Heart left ventricle (tissue), 16 donors: ENCODE data around the gene DEPDC1B. TPM values are rescaled to one million over a fixed set of nuclear protein-coding genes. Genes with fewer than 3 reads are reported as not detected.

Experiments
- ATAC-seq, 4 donors: fragments of 200-7000 bp; cut with Tn5 transposase; one replicate each; pipeline ENCODE4 v1.9.1; 2020 to 2022; ENCODE audit warnings: moderate library complexity in 4 of 4, mild to moderate bottlenecking in 3 of 4, moderate number of reproducible peaks in 1 of 4
- DNase-seq, 5 donors: peaks; one replicate each; pipeline ENCODE4 v3.0.0-alpha.2; 2020
- H3K27ac ChIP-seq, 12 donors: fragments of 200-600 bp; sonication (generic) in 4 of 12; one replicate each; pipeline versions ENCODE4 v1.5.0 to v1.8.0; 2016 to 2022; ENCODE audit warnings: mild to moderate bottlenecking in 2 of 12
- H3K27me3 ChIP-seq, 9 donors: fragments of 200-600 bp; sonication (generic) in 2 of 9; one replicate each; pipeline versions ENCODE4 v1.5.1 to v1.8.0; 2016 to 2022; ENCODE audit warnings: mild to moderate bottlenecking in 3 of 9
- H3K36me3 ChIP-seq, 9 donors: fragments of 200-600 bp; sonication (generic) in 2 of 9; one replicate each; pipeline versions ENCODE4 v1.5.0 to v1.8.0; 2018 to 2022; ENCODE audit warnings: mild to moderate bottlenecking in 2 of 9
- H3K4me1 ChIP-seq, 12 donors: fragments of 200-600 bp; sonication (generic) in 4 of 12; one replicate each; pipeline versions ENCODE4 v1.5.0 to v1.8.0; 2016 to 2022; ENCODE audit warnings: mild to moderate bottlenecking in 3 of 12
- H3K4me3 ChIP-seq, 12 donors: fragments of 200-600 bp; sonication (generic) in 4 of 12; one replicate each; pipeline versions ENCODE4 v1.5.0 to v1.8.0; 2017 to 2022; ENCODE audit warnings: mild to moderate bottlenecking in 9 of 12, moderate library complexity in 4 of 12
- H3K9me3 ChIP-seq, 12 donors: fragments of 200-600 bp; sonication (generic) in 4 of 12; one replicate each; pipeline versions ENCODE4 v1.5.0 to v1.8.0; 2016 to 2022; ENCODE audit warnings: mild to moderate bottlenecking in 1 of 12
- POLR2A ChIP-seq, 2 donors: fragments of 450-650 bp; IDR thresholded peaks; one replicate each; pipeline ENCODE4 v1.6.1; 2017; ENCODE audit warnings: antibody characterized with exemption in 2 of 2, mild to moderate bottlenecking in 2 of 2, moderate library complexity in 2 of 2
- WGBS, 4 donors: extraction: QIAGEN DNeasy Blood & Tissue Kit in 2 of 4; methylation state at CpG; one replicate each; pipeline versions ENCODE4 v1.1.5 to v1.1.7; 2013 to 2018; 5-methylcytosine and 5-hydroxymethylcytosine counted together
- intact Hi-C, 10 donors: fragments of 100-400 bp; cut with DNase I; formaldehyde crosslinking; loops; one replicate each; pipeline versions ENCODE4 v1.11.1 to v1.14.2; 2022
- polyA plus RNA-seq, 2 donors: library from polyadenylated mRNA; stranded (reverse); fragments of 200-250 nt; gene quantifications; one replicate each; pipeline ENCODE4 v1.2.3, GENCODE V29; 2013
- total RNA-seq, 9 donors: library from RNA; depleted of rRNA in 2 of 9; stranded (reverse); fragments of >200 nt in 2 of 9; fragmentation: NEBNext Ultra II Directional in 3 of 9; extraction: Animal tissue kit (Norgen Biotek cat#: 25700) in 3 of 9; gene quantifications; one replicate each; pipeline versions ENCODE4 v1.1.0 to v1.2.4, GENCODE V29; 2016 to 2023
- TF ChIP-seq, protein P1 (sequence below), 12 donors: fragments of 200-600 bp; sonication (generic) in 4 of 12; IDR thresholded peaks; one replicate each; pipeline versions ENCODE4 v1.5.0 to v1.8.0; 2018 to 2022; ENCODE audit warnings: antibody characterized with exemption in 12 of 12, mild to moderate bottlenecking in 5 of 12
- donor health status: ischemic (EF 13 %, LVEDD 7.1; RV severe dilation, severe dysfunction).
- donor health status: healthy with polysubstance abuse.
- donor health status: DM: no; HTN: yes; CAD: no.
- donor health status: DM: no; HTN: no; CAD: no.
- donor health status: ischemic (EF 25% LVEDD 6.9; RV normal size, moderate dysfunction).
- donor health status: ischemic (EF 25% LVEDD 5.7; RV mildly dilated, moderate dysfunction).
- donor health status: healthy.
- donor health status: DM: yes; HTN: yes; CAD: no.
- donor health status: ischemic (EF 35%, LVEDD 5.7; RV mildly dilated, moderate dysfunction).
- donor health status: nonischemic (EF 11% LVEDD 7.7; RV severe dilation, severe dysfunction).
- donor health status: DM: yes; HTN: yes; CAD: no.
- donor health status: PGD.
- donor health status: ischemic (EF 29% LVEDD 5.4; RV normal size, mild dysfunction).
- donor health status: nonischemic (EF 23%, LVEDD 6.1; RV moderate dilation, normal function).

DEPDC1B gene
- total and polyA plus RNA-seq, 11 donors: 0.10 to 3.1 (median 0.31) TPM; not detected in 5

- H3K27ac ChIP-seq: peak overlapping the region in 1 of 12 donors; percentile 18
- peaks cover 0 to 4% (median 0%) of the 10 kb centered on the region in 12 donors for H3K9me3 ChIP-seq
- DNase-seq (no peak), ATAC-seq (no peak)
- H3K4me3 ChIP-seq: no peak overlapping the region
- no peaks in the 10 kb centered on the region for H3K36me3 ChIP-seq
- intact Hi-C loops: no loop called here
- TF ChIP-seq POLR2A (IDR thresholded peaks at IDR 0.05): no peak
- TF ChIP-seq, protein P1, sequence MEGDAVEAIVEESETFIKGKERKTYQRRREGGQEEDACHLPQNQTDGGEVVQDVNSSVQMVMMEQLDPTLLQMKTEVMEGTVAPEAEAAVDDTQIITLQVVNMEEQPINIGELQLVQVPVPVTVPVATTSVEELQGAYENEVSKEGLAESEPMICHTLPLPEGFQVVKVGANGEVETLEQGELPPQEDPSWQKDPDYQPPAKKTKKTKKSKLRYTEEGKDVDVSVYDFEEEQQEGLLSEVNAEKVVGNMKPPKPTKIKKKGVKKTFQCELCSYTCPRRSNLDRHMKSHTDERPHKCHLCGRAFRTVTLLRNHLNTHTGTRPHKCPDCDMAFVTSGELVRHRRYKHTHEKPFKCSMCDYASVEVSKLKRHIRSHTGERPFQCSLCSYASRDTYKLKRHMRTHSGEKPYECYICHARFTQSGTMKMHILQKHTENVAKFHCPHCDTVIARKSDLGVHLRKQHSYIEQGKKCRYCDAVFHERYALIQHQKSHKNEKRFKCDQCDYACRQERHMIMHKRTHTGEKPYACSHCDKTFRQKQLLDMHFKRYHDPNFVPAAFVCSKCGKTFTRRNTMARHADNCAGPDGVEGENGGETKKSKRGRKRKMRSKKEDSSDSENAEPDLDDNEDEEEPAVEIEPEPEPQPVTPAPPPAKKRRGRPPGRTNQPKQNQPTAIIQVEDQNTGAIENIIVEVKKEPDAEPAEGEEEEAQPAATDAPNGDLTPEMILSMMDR (IDR thresholded peaks at IDR 0.05): no peak
- H3K4me1 ChIP-seq: no peaks in the 10 kb centered on the region
- 90 to 93% (median 92%) methylated on average over 3 of the region's 3 CpGs for WGBS, 4 donors
- no peaks in the 10 kb centered on the region for H3K27me3 ChIP-seq
These were observed 148.1 kb downstream of the DEPDC1B start for GRCh38 chr5:60551829-60552228.

DNA sequence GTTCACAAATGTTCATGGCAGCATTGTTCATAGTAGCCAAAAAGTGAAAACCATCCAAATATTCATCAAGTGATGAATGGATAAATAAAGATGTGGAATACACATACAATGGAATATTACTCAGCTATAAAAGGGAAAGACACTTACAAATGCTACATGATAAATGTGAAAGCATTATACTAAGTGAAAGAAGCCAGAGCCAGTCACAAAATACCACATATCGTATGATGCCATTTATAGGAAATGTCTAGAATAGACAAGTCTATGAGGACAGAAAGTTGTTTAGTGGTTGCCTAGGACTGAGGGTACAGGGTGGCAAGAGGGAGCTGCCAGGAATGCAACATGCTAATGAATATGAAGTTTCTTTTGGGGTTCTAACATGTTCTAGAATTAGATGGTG lies 148.7 kb downstream of the DEPDC1B start:
- DNase-seq (no peak), ATAC-seq (no peak)
- peaks cover 0 to 4% (median 0%) of the 10 kb centered on the region in 12 donors for H3K9me3 ChIP-seq
- TF ChIP-seq, protein P1 (IDR thresholded peaks at IDR 0.05): no peak
- TF ChIP-seq POLR2A (IDR thresholded peaks at IDR 0.05): no peak
- no peak overlapping the region for H3K4me3 ChIP-seq
- intact Hi-C loops: no loop called here
- 82 to 94% (median 90%) methylated on average over 1 of the region's 1 CpG for WGBS, 4 donors
- no peaks in the 10 kb centered on the region for H3K4me1 ChIP-seq
- H3K27ac ChIP-seq: peak overlapping the region in 1 of 12 donors; percentile 18
- no peaks in the 10 kb centered on the region for H3K36me3 ChIP-seq
- H3K27me3 ChIP-seq: no peaks in the 10 kb centered on the region

GRCh38 chr5:60550311-60550710 lies 149.7 kb downstream of the DEPDC1B start:
- 97 to 100% (median 98%) methylated on average over 1 of the region's 1 CpG for WGBS, 4 donors
- Histone ChIP-seq H3K4me3 (no peak overlapping the region), H3K4me1 (no peaks in the 10 kb centered on the region), H3K27ac (peak overlapping the region in 1 of 12 donors; percentile 1), H3K27me3 (no peaks in the 10 kb centered on the region), H3K36me3 (no peaks in the 10 kb centered on the region), H3K9me3 (peaks cover 0 to 4% (median 0%) of the 10 kb centered on the region in 12 donors)
- ATAC-seq: no peak
- no peak for DNase-seq
- intact Hi-C loops: no loop called here
- TF ChIP-seq, protein P1 (IDR thresholded peaks at IDR 0.05): no peak
- TF ChIP-seq POLR2A (IDR thresholded peaks at IDR 0.05): no peak

DNA sequence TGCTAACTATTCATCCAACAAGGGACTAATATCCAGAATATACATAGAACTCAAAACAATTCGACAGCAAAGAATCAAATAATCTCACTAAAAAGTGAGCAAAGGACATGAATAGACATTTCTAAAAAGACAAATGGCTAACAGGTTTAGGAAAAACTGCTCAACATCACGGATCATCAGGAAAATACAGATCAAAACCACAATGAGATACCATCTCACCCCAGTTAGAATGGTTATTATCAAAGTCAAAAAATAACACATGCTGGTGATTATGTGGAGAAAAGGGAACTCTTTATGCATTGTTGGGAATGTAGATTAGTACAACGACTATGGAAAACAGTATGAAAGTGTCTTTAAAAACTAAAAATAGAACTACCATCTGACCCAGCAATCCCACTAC lies 150.1 kb downstream of the DEPDC1B start:
- WGBS, 4 donors: 49 to 64% (median 52%) methylated on average over 3 of the region's 3 CpGs
- intact Hi-C loops: no loop called here
- Histone ChIP-seq H3K27ac (peak overlapping the region in 1 of 12 donors; percentile 1), H3K36me3 (no peaks in the 10 kb centered on the region), H3K27me3 (no peaks in the 10 kb centered on the region), H3K4me1 (no peaks in the 10 kb centered on the region), H3K9me3 (peaks cover 0 to 4% (median 0%) of the 10 kb centered on the region in 12 donors), H3K4me3 (no peak overlapping the region)
- no peak for TF ChIP-seq POLR2A (IDR thresholded peaks at IDR 0.05)
- TF ChIP-seq, protein P1 (IDR thresholded peaks at IDR 0.05): no peak
- DNase-seq (no peak), ATAC-seq (no peak)

Other genes with a start within 250 kb of the DEPDC1B start
- gene ELOVL7, start 144.1 kb upstream of the DEPDC1B start, total RNA-seq: 1 to 10 TPM in 3 of 9 donors, under 1 TPM in 6; 0.12 to 1.8 (median 0.95) TPM
- under 1 TPM; 0.30 to 0.65 TPM for gene ELOVL7, start 144.1 kb upstream of the DEPDC1B start, polyA plus RNA-seq
- 10 to 100 TPM in 1 of 9 donors, 1 to 10 TPM in 8; 5.0 to 10.1 (median 6.1) TPM for gene ERCC8, start 244.9 kb upstream of the DEPDC1B start, total RNA-seq
- 1 to 10 TPM; 3.0 to 6.4 TPM for gene ERCC8, start 244.9 kb upstream of the DEPDC1B start, polyA plus RNA-seq
- 10 to 100 TPM; 22.9 to 50.1 (median 34.4) TPM for gene NDUFAF2, start 245.0 kb upstream of the DEPDC1B start, total RNA-seq
- 10 to 100 TPM; 83.6 to 87.7 TPM for gene NDUFAF2, start 245.0 kb upstream of the DEPDC1B start, polyA plus RNA-seq